IPS DF 4.7 (cell line): Measurements from ENCODE around the gene AFG3L2.
"Not testable (repeated sequence)": the region's sequence is repeated elsewhere in the genome, so short reads cannot be mapped to it uniquely, and the experiment has no call there.

Experiments
- DNase-seq: peaks from one replicate; pipeline ENCODE4 v3.0.0-alpha.2; 2013; ENCODE audit warnings: low spot score; ENCODE audit errors: extremely low read depth

Gene AFG3L2

DNA sequence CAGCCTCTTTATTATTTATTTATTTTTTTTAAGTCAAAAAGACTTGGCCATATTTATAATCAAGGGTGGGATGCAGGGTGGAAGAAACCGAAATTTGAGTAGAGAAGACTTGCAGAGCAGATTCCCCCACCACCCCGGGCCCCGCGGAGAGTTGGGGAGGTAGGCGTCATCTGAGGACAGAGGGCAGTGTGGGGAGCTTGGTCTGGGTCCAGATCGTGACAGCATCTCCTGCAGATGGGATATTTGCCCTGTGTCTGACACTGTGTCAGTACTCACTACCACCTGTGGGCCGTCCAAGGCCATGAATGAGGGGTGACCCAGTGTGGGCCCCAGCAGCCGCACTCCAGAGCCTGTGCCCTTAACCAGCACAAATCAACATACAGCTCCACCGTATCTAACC, 20.2 kb upstream of the AFG3L2 start:
- DNase-seq = no peak

DNA sequence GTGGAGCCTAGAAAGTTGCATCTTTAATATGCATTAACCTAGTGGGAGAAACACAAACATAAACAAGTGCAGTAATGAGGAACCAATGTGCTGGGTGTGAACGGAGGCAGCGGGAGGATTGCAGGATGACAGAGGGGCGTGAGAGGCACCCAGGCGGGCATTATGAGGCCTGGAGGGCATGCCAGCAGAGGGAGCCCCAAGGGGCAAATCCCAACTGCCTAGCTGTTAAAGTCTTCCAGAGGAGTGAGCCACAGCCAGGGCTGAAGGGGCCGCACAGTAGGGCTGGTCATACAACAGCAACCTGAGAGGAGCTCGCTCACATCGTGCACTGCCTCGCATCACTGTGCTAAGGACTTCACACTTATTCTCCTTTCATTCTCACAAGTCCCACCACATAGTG, 17.4 kb upstream of the AFG3L2 start:
- DNase-seq = no peak

DNA sequence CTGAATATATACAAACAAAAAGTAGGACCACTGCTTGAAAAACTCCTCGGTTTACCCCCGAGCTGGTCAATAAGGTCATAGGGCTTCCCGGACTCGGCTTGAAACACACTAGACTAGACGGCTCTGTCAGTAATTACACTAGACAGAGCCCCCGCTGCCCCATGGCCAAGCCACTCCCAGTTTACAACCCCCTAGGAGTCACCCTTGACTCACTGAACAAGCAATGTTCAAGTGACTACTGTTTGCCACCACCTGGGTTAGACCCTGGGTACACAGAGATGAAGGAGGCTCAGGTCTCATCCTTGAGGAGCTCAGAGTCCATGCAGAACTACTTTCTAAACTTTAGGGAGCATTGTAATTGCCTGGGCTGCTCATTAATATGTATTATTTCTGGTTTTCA, 17.0 kb upstream of the AFG3L2 start:
- no peak for DNase-seq

DNA sequence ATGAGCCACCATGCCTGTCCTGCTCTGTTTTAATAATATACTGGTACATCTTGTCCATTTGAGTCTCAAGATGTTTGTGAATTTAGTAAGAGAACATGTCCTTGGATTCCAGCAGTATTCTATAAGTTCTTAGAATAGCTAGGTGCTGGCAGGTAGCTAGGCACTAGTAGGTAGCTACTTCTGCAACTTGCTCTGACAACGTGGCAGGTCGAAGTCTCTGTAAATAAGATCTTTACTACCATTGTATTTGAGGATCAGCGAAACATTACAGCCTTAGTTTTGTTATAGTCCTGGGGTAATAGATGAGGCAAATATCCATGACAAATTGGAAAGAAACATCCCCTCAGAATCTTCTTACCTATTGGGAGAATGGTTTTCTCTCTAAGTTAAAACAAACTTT, 16.5 kb upstream of the AFG3L2 start:
- no peak for DNase-seq

DNA sequence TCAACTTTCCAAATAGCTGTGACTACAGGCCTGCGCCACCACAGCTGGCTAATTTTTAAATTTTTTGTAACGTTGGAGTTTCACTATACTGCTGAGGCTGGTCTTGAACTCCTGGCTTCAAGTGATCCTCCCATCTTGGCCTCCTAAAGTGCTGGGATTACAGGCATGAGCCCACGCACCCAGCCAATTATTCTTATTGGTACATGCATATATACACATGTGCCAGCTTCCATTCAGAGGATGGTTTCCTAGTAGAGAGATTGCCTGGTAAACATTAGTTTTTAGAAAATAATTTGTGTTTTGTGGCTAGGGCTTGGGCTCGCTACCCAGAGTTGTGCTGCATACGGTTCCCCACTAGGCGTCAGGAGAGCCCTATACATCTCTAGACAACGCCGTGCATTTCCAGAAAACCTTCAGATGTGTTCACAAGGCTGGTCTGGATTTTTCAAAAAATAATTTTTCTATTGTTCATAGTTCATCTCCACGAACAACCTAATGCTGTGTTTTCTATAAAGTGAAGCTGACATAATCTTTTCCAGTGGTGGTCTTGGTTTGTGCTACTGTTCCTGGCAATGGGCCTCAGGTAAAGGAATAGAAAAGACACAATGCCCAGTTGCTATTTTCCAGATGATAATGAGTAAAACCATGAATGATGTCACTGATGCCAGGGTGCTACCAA, 14.6 kb upstream of the AFG3L2 start:
- DNase-seq = no peak

DNA sequence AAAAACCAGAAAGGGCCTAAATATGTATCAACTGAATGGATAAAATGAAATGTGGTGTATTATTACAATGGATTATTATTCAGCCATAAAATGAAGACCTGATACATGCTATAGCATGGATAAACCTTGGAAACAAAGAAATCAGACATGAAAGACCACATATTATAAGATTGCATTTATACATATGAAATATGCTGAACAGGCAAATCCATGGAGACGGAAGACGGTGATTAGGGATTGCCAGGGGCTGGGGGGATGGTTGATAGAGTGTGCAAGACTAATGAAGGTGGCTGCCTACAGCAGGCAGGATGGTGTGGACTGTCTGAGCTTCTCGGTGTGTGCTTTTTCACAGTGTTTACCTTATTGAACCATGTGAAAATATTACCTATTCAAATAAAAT, 11.4 kb upstream of the AFG3L2 start:
- DNase-seq = no peak

DNA sequence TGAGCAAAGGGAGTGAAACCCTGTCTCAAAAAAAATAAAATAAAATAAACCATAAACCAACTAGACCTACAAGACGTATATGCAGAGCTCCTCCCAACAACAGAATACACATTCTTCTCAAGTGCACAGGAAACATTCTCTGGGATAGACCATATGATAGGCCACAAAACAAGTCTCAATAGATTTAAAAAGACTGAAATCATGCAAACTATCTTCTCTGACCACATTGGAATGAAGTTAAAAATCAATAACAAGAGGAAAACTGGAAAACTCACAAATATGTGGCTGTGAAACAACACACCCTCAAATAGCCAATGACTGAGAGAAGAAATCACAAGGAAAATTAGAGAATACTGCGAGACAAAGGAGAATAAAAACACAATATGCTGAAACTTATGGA, 7.2 kb upstream of the AFG3L2 start:
- DNase-seq = no peak

DNA sequence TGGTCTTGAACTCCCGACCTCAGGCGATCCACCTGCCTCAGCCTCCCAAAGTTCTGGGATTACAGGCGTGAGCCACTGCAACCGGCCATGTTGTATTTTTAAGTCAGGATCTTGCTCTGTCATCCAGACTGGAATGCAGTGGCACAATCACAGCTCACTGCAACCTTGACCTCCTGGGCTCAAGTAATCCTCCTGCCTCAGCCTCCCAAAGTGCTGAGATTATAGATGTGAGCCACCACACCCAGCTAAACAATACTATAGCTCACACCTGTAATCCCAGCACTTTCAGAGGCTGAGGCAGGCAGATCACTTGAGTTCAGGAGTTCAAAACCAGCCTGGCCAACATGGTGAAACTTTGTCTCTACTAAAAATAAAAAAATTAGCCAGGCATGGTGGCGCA, 6.7 kb upstream of the AFG3L2 start:
- not testable (repeated sequence) for DNase-seq

DNA sequence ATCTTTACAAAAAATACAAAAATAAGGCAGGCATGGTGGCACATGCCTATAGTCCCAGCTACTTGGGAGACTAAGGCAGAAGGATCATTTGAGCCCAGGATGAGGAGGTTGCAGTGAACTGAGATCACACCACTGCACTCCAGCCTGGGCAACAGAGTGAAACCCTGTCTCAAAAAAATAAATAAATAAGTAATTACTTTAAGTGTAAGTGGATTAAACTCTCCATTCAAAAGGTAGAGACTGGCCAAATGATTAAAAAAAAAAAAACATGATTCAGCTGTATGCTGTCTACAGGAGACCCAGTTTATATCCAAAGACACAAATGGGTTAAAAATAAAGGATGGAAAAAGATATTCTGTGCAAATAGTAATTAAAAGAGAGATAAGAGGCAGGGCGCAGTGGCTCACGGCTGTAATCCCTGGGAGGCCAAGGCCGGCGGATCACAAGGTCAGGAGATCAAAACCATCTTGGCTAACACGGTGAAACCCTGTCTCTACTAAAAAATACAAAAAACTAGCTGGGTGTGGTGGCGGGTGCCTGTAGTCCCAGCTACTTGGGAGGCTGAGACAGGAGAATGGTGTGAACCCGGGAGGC, 5.3 kb upstream of the AFG3L2 start:
- not testable (repeated sequence) for DNase-seq

DNA sequence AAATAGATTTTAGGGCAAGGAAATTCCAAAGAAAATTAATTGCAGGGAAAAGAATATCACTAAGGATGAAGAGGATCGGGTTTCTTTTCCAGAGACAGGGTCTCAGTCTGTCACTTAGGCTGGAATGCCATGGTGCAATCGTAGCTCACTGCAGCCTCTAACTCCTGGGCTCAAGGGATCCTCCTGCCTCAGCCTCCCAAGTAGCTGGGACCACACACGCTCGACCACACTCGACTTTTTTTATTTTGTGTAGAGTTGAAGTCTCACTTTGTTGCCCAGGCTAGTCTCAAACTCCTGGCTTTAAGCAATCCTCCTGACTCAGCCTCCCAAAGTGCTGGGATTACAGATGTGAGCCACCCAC, 1.2 kb upstream of the AFG3L2 start:
- DNase-seq = not testable (repeated sequence)

DNA sequence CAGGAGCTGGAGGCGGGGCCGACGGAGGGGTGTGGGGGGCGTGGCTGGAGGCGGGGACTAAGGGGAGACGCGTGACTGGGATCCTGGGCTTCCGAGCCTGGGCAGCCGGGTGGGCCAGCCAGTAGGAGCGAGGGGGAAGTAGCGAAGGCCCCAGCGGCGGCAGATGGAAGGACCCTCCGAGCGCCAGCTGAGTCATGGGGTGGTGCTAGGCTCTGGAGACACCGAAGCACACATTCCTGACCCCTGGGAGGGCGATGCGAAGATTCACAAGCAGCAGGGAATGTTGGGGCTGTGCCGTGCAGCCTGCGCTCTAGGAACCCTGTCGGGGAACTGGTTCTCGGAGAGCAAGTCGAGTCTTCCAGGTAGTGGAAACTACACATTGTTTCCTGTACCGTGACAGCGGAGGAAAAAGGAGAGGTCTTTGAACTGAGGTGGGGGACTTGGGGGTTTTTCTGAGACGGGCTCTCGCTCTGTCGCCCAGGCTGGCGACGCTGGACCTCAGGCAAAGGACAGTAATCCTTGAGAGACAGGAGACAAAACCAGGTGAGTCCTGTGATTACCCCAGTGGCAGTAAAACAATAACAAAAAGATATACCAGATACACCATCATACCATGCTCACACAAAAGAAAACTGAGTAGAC, 650 bp upstream of the AFG3L2 start:
- DNase-seq = peak; percentile 95

DNA sequence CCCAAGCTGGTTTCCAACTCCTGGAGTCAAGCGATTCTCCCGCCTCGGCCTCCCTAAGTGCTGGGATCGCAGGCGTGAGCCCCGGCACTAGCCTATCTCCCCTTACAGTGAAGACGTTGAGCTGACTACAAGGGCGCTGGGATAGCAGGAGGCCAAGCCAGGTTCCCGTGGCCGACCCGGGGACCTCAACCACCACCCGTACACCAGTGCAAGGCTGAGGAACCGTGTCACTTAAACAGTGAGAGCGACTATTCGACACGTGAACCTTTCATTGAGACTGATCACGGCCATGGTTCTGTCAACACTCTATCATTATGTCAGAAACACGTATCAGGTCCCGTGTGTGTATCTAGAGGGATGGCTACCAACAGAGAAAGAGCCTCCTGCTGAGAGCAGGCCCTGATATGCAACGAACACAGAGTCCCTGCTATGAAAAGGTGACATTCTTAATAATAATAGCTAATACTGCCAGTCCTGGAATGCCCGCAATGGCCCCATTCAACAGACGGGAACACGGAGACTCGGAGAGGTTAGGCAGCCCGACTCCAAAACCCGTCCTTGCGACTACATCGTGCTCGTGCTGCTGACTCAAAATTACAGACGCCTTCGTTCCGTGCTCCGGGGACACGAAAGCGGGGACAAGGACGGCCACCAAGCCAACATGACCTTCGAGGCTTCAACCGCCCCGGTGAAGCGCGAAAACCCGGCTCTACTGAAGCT, 833 bp downstream of the AFG3L2 start:
- DNase-seq = no peak

DNA sequence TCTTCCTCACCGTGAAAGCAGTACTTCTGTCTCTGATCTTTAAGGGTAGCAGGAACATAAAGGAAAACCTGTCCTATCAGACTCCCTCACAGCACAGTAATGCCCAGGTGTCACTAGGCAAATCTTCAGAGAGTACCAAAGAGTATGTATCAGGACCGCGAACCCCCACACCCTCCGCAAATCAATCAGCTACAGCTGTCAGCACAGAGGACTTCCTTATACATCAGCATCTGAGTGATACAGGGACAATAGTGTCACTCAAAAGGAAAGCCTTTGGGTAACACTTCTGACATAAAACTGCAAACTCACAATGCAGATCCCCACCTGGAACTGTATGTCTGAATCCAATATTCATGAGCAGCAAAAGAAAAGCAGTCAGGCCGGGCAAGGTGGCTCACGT, 2.6 kb downstream of the AFG3L2 start:
- DNase-seq = no peak

DNA sequence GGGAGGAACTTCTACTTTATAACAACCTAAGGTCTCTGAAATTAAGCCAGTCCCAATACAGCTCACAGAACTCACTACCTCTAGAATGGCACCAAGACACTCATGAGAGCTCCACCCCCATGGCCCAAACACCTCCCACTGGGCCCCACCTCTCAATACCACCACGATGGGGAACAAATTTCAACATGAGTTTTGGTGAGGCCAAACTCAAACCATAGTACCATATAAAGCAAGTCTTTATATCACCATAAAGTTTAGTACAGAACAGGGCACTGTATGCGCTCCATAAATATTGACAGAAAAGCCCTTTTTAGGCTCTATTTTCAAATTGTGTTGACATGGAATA, 3.3 kb downstream of the AFG3L2 start:
- no peak for DNase-seq

DNA sequence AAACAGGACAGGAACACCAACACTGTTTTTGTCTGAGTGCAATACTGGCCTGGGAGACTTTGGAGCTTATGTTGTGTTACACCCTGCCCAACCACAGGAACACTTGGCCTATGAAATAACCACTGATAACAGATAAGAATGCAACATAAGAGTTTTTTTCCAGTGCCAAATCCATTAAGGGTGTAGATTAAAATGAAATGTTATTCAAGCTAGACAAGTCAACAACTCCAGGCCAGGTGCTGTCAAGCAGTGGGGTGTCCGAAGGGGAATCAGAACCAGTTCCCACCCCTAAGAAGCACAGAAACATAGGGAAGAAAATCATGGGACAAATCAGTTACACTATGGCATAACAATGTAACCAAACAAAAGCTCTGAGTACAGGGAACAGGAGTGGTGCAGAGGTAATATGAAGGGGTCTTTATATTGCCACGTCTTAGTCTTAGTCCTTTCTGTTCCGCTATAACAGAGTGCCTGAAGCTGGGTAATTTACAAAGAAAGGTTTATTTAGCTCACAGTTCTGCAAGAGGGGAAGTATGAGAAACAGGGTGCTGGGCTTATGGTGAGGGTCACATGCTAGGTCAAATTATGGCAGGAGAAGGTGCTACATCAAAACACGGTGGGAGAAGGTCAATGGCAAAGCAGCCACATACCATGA, 3.8 kb downstream of the AFG3L2 start:
- DNase-seq = no peak

DNA sequence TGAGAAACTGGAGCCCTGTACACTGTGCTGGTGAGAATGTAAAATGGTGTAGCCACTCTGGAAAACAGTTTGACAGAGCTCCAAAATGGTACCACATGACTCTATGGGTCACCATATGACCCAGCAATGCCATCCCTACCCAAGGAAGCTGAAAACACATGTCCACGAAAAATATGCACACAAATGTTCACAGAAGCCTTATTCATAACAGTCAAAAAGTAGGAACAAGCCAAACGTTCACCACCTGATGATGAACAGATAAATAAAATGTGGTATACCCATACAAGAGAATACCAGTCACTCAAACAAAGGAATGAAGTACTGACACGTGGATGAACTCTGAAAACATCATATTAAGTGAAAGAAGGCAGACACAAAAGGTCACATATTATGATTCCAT, 4.6 kb downstream of the AFG3L2 start:
- no peak for DNase-seq

DNA sequence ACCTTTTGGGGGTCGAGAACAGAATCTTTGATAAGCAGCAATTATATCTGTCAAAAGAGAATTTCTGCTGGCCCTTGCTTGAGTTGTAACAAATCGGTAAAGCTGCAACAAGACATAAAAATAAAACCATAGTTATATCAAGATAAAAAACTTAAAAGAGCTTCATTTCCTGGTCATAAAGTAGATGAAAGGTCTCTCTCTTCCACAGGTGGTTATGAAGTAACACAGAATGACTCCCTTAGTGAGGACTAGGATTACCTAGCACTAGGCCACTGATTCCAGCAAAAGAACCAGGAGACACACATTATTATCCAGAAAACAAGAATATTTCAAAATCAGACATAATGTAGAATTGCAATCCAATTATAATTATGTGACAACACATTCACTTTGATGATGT, 5.4 kb downstream of the AFG3L2 start:
- no peak for DNase-seq

DNA sequence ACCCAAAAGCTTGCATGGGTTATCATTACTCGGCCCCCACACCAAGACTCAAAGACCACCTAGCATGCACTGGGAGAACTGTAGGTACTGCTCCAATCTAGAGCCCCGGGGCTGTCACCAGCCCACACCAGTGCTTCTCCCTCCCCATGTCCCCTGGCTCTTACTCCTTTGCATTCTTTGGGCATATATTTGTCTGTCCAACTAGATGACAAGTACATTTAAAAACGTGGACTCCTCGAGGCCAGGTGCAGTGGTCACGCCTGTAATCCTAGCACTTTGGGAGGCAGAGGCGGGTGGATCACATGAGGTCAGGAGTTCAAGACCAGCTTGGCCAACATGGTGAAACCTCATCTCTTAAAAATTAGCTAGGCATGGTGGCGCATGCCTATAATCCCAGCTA, 7.8 kb downstream of the AFG3L2 start:
- no peak for DNase-seq

DNA sequence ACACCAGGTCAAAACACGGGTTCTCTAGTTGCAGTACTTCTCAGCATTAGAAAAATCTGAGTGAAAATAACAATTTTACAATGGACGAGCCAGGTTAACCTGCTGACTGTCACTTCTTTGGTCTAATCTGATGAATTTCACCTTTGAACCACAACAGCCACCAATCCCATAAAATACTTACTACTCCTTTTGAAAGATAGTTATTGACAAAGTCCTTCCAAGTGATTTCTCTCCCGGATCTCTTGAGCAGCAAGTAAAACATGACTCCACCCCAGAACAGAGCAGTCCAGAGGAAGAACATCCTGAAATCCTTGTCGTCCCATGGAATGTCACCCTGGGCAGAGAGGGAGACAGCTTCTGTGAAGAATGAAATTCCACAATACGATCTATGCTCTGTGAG, 10.2 kb downstream of the AFG3L2 start:
- no peak for DNase-seq

DNA sequence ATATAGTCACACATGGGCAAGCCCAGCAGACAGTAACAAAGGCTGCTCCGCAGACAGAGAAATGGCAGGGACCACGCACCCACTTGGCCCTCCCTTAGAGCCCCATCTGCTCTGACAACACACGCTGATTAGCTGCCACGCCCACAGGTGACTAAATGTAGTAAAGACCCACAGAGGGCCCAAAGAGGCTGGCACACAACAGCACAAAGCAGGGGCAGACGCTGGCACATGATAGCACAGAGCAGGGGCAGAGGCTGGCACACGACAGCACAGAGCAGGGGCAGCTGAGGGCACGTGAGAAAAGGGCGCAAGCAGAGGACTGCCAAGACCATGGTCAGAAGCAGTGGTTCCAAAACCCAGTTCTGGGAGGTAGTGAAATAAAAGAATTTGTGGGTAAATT, 10.6 kb downstream of the AFG3L2 start:
- no peak for DNase-seq

DNA sequence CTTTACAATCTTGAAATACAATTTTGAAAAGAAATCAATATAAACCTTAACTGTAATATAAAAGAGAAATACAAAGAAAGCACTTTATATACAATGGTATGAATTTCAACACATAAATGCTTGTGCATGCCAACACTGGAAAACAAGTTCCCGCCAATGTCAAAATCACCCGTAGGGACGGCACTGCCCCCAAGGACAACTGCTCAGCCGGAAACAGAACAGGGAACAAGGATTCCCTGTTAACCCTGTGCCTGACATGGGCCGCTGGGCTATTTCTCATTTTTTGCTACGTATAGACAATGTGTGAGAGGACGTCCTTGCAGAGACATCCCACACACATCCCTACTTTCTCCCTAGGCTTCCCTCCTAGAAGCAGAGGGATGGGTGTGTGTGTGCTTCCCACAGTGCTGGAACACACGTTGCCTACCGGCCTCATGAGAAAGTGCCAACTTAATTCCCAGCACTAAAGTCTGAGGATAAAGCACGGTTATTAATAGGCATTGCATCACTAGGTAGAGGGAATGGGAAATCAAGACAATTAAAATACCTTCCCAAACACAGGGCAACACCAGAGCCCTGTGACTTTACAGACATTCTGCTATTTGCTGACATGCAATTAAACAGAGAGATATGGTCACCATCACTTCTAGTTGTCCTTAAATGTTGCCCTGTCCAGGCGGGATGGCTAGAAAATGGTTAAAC, 14.4 kb downstream of the AFG3L2 start:
- no peak for DNase-seq
